Caco-2 (cell line): ENCODE data around the gene RARRES2. TPM values are rescaled to one million over a fixed set of nuclear protein-coding genes. Genes with fewer than 3 reads are reported as not detected.

Source experiments
- BruUV-seq: library from RNA; stranded (reverse); fragments of 400-500 nt; replicated peaks from 2 replicates; lab custom pipeline; 2021; lab: Mats Ljungman, UMichigan
- CTCF ChIA-PET: fragments of 300-600 bp; sonication (Branson Sonifier 250); formaldehyde crosslinking; loops from one replicate; lab custom pipeline; 2022; ENCODE audit warnings: antibody characterized with exemption; lab: Charles Lee
- POLR2A ChIA-PET: fragments of 300-600 bp; sonication (Branson Sonifier 250); formaldehyde crosslinking; loops from one replicate; lab custom pipeline; 2022; ENCODE audit warnings: antibody characterized with exemption; lab: Charles Lee
- DNase-seq, 2 experiments: peaks; one replicate each; pipeline versions ENCODE4 v3.0.0 to v3.0.0-alpha.2; 2020 to 2022
- H3K27me3 ChIP-seq: replicated peaks from 2 replicates; pipeline ENCODE4 v1.6.0; 2011; ENCODE audit warnings: low read length; ENCODE audit not compliant: control insufficient read depth, insufficient read depth
- H3K36me3 ChIP-seq: 2 replicates; pipeline ENCODE4 v1.5.1; 2011; ENCODE audit warnings: low read length; ENCODE audit not compliant: control insufficient read depth, insufficient read depth
- H3K4me1 ChIP-seq: fragments of 250-450 bp; sonication (Bioruptor Pico); 2 replicates; pipeline ENCODE4 v1.5.1; 2020; ENCODE audit warnings: mild to moderate bottlenecking
- H3K4me3 ChIP-seq: 2 replicates; pipeline ENCODE4 v1.5.1; 2011; ENCODE audit warnings: low read depth, mild to moderate bottlenecking, control low read depth, low read length
- H3K9me3 ChIP-seq: fragments of 250-450 bp; sonication (Bioruptor Pico); 2 replicates; pipeline ENCODE4 v1.5.1; 2020; ENCODE audit warnings: mild to moderate bottlenecking, moderate library complexity
- H3K27ac Mint-ChIP-seq: one replicate; pipeline ENCODE4 v1.8.0; 2022; ENCODE audit warnings: mixed read lengths; ENCODE audit not compliant: unreplicated experiment
- H3K27me3 Mint-ChIP-seq: one replicate; pipeline ENCODE4 v1.8.0; 2022; ENCODE audit warnings: mixed read lengths; ENCODE audit not compliant: insufficient read depth, unreplicated experiment
- H3K36me3 Mint-ChIP-seq: one replicate; pipeline ENCODE4 v1.8.0; 2022; ENCODE audit warnings: mild to moderate bottlenecking, mixed read lengths; ENCODE audit not compliant: insufficient read depth, unreplicated experiment
- H3K4me1 Mint-ChIP-seq: one replicate; pipeline ENCODE4 v1.8.0; 2022; ENCODE audit warnings: low read depth, mixed read lengths; ENCODE audit not compliant: unreplicated experiment
- H3K4me3 Mint-ChIP-seq: one replicate; pipeline ENCODE4 v1.8.0; 2022; ENCODE audit warnings: mild to moderate bottlenecking, moderate library complexity, mixed read lengths; ENCODE audit not compliant: unreplicated experiment
- H3K9me3 Mint-ChIP-seq: one replicate; pipeline ENCODE4 v1.8.0; 2022; ENCODE audit warnings: mixed read lengths; ENCODE audit not compliant: unreplicated experiment
- CTCF ChIP-seq, 2 experiments: fragments of 200-600 bp in 1 of 2; IDR thresholded peaks; 1 replicate in 1 of 2; 2 replicates in 1 of 2; pipeline versions ENCODE4 v1.5.1 to v1.8.0; 2011 to 2022; ENCODE audit warnings: antibody characterized with exemption in 1 of 2, control low read depth in 1 of 2, inconsistent platforms in 1 of 2, low read depth in 1 of 2, low read length in 1 of 2, mild to moderate bottlenecking in 1 of 2, moderate library complexity in 1 of 2; ENCODE audit not compliant: insufficient read depth in 1 of 2, severe bottlenecking in 1 of 2, unreplicated experiment in 1 of 2
- intact Hi-C: fragments of 100-400 bp; cut with micrococcal nuclease; formaldehyde crosslinking; loops from one replicate; pipeline ENCODE4 v1.10.0; 2022; ENCODE audit not compliant: unreplicated experiment
- total RNA-seq: library from RNA; stranded (reverse); gene quantifications from 2 replicates; pipeline ENCODE4 v1.2.3, GENCODE V29; 2022

Gene RARRES2
- total RNA-seq, 1 experiment from 2014 or later = not detected

GRCh38 chr7:150322833-150323681, 18.4 kb downstream of the RARRES2 start, which contains the start of the genes ACTR3C and LRRC61:
Gene ACTR3C, minus strand, starts transcription at chr7:150323545. Its CDS starts 28,249 bp downstream, at chr7:150295296.
Gene LRRC61, plus strand, starts transcription at chr7:150323355. Its CDS starts 13,507 bp downstream, at chr7:150336862.
- Histone ChIP-seq H3K4me1 (peaks cover 27% of the 10 kb centered on the region), H3K27me3 (no peaks in the 10 kb centered on the region), H3K4me3 (peak within 1 kb of the TSS; percentile 93), H3K36me3 (peaks cover 9% of the 10 kb centered on the region), H3K9me3 (no peaks in the 10 kb centered on the region)
- CTCF ChIA-PET = interaction anchor here (1.3 kb wide), 1 partner anchor 55 kb away, joined by 3 read pairs; no protein-coding TSS in a partner anchor
- Mint-ChIP-seq H3K4me3 (peak within 1 kb of the TSS; percentile 95), H3K4me1 (peaks cover 19% of the 10 kb centered on the region), H3K27ac (peak within 1 kb of the TSS; percentile 92), H3K9me3 (no peaks in the 10 kb centered on the region), H3K27me3 (no peaks in the 10 kb centered on the region), H3K36me3 (peaks cover 68% of the 10 kb centered on the region)
- POLR2A ChIA-PET = interaction anchor here (0.6 to 1.0 kb wide), 2 partner anchors 55 to 1034 kb away, joined by 4 to 5 read pairs; no protein-coding TSS in a partner anchor
- intact Hi-C loops = loop anchor here (1.0 to 2.0 kb wide), 4 partner anchors 36 to 98 kb away; partner anchors contain the start of genes REPIN1 and ZNF775
- peak; percentile 81 to 87 for DNase-seq
- TF ChIP-seq CTCF (IDR thresholded peaks at IDR 0.05; ENCODE audit: insufficient read depth in 1 of 2, low read depth in 1 of 2, low read length in 1 of 2, severe bottlenecking in 1 of 2, unreplicated experiment in 1 of 2) = peak; percentile 35 to 57
- no TSS peak for BruUV-seq

DNA sequence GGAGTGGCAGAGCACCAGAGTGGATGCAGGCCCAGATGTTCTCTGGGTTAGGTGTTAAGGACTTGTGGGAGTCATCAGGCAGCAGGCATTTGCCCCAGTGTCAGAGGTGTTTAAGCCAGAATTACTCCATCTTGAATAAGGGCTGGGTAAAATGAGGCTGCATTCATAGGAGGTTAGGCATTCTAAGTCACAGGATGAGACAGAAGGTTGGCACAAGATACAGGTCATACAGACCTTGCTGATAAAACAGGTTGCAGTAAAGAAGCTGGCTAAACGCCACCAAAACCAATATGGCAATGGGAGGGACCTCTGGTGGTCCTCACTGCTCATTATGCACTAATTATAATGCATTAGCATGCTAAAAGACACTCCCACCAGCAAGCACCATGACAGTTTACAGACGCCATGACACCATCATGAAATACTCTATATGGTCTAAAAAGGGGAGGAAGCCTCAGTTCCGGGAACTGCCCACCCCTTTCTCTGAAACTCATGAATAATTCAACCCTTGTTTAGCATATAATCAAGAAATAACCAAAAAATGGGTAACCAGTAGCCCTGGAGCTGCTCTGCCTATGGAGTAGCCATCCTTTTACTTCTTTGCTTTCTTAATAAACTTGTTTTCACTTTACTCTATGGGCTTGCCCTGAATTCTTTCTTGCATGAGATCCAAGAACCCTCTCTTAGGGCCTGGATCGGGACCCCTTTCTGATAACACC, 19.2 kb downstream of the RARRES2 start:
- no peaks in the 10 kb centered on the region for H3K9me3 Mint-ChIP-seq
- peak overlapping the region; percentile 92 for H3K27ac Mint-ChIP-seq
- peaks cover 66% of the 10 kb centered on the region for H3K36me3 Mint-ChIP-seq
- POLR2A ChIA-PET = no interaction called here
- peaks cover 19% of the 10 kb centered on the region for H3K4me1 Mint-ChIP-seq
- no peaks in the 10 kb centered on the region for H3K27me3 ChIP-seq
- H3K27me3 Mint-ChIP-seq = no peaks in the 10 kb centered on the region
- no peaks in the 10 kb centered on the region for H3K9me3 ChIP-seq
- peaks cover 9% of the 10 kb centered on the region for H3K36me3 ChIP-seq
- peak overlapping the region; percentile 93 for H3K4me3 ChIP-seq
- peak overlapping the region; percentile 95 for H3K4me3 Mint-ChIP-seq
- TSS peak; percentile 64 for BruUV-seq
- CTCF ChIA-PET = no interaction called here
- no peak for TF ChIP-seq CTCF (IDR thresholded peaks at IDR 0.05; ENCODE audit: insufficient read depth in 1 of 2, low read depth in 1 of 2, low read length in 1 of 2, severe bottlenecking in 1 of 2, unreplicated experiment in 1 of 2)
- intact Hi-C loops = loop anchor here (2.0 kb wide), 2 partner anchors 35 to 57 kb away; partner anchors contain the start of gene ZNF775
- H3K4me1 ChIP-seq = peaks cover 27% of the 10 kb centered on the region
- DNase-seq = no peak

- Histone ChIP-seq H3K9me3 (no peaks in the 10 kb centered on the region), H3K27me3 (no peaks in the 10 kb centered on the region), H3K4me1 (peaks cover 29% of the 10 kb centered on the region), H3K36me3 (peaks cover 6% of the 10 kb centered on the region), H3K4me3 (peak overlapping the region; percentile 93)
- ChIA-PET POLR2A (no interaction called here), CTCF (no interaction called here)
- Mint-ChIP-seq H3K27me3 (no peaks in the 10 kb centered on the region), H3K27ac (peak overlapping the region; percentile 92), H3K4me1 (peaks cover 19% of the 10 kb centered on the region), H3K9me3 (no peaks in the 10 kb centered on the region), H3K36me3 (peaks cover 60% of the 10 kb centered on the region), H3K4me3 (peak overlapping the region; percentile 95)
- intact Hi-C loops = loop anchor here (2.0 kb wide), 2 partner anchors 35 to 57 kb away; partner anchors contain the start of gene ZNF775
- no TSS peak for BruUV-seq
- no peak for DNase-seq
- no peak for TF ChIP-seq CTCF (IDR thresholded peaks at IDR 0.05; ENCODE audit: insufficient read depth in 1 of 2, low read depth in 1 of 2, low read length in 1 of 2, severe bottlenecking in 1 of 2, unreplicated experiment in 1 of 2)
These were observed 19.7 kb downstream of the RARRES2 start for GRCh38 chr7:150321788-150322113.
